ENCODE measurements around the gene S1PR4.

S1PR4 gene

DNA sequence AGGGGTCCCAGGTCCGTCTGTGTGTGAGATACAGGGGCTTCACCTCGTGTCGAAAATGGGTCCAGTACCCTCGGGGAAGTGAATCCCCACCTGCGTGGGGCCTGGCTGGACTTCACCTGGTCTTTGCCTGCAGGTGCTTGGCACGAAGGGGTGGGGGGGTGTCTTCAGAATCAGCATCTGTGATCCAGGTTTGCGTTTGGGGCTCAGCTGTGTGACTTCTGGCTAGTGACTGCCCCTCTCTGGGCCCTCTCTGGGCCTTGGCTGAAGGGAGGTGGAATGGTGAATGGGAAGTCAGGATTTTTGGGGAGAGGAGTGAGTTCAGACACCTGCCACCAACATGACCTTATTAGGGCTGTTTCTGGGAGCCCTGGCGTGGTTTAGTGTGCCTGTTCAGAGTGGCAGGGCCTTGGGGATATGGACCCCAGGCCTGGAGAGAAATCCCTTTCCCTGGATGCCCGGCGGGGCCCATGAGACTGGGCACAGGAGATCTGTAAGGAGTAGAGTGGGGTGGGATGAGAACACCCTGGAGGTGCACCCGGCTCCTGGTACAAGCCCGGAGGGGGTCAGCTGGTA lies 48.6 kb downstream of the S1PR4 start:
- TF ChIP-seq, protein P1, sequence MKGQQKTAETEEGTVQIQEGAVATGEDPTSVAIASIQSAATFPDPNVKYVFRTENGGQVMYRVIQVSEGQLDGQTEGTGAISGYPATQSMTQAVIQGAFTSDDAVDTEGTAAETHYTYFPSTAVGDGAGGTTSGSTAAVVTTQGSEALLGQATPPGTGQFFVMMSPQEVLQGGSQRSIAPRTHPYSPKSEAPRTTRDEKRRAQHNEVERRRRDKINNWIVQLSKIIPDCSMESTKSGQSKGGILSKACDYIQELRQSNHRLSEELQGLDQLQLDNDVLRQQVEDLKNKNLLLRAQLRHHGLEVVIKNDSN (IDR thresholded peaks at IDR 0.05), result no peak
- no peak for TF ChIP-seq YY1 (IDR thresholded peaks at IDR 0.05; ENCODE audit: low read depth)
- no peak for TF ChIP-seq CREB1 (IDR thresholded peaks at IDR 0.05; ENCODE audit: low read depth)
- TF ChIP-seq TEAD4 (IDR thresholded peaks at IDR 0.05), result no peak
- no peak for TF ChIP-seq EGR1 (IDR thresholded peaks at IDR 0.05)
- no peak for TF ChIP-seq EP300 (IDR thresholded peaks at IDR 0.05; ENCODE audit: borderline replicate concordance)
- TF ChIP-seq CEBPB (IDR thresholded peaks at IDR 0.05), result no peak
- TF ChIP-seq, protein P2, sequence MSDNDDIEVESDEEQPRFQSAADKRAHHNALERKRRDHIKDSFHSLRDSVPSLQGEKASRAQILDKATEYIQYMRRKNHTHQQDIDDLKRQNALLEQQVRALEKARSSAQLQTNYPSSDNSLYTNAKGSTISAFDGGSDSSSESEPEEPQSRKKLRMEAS (IDR thresholded peaks at IDR 0.05), result no peak
- TF ChIP-seq RAD21 (IDR thresholded peaks at IDR 0.05; ENCODE audit: low read depth), result no peak
- no peak for TF ChIP-seq ZBTB7A (IDR thresholded peaks at IDR 0.05; ENCODE audit: low read depth)
- no peak for TF ChIP-seq TCF12 (IDR thresholded peaks at IDR 0.05; ENCODE audit: low read depth)
- no peak for TF ChIP-seq NFIC (IDR thresholded peaks at IDR 0.05)

DNA sequence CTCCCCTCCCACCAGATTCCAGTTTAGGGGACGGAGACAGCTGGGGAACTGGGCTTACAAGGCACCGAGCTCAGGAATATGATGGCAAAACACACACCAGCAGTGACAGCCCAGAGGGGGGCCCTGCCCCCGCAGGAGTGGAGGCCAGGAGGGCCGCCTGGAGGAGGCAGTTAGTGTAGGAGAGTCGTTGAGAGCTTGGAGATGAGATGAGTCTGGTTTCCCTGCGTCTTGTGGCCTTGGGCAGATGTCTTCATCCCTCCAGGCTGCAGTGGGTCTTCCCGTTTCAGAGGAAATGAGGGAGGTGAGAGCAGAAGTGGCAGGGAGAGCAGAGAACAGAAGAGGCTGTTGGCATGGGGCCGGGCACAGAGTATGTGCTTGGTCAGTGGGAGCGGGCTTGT lies 50.8 kb downstream of the S1PR4 start:
- TF ChIP-seq RAD21 (IDR thresholded peaks at IDR 0.05; ENCODE audit: low read depth), result no peak

All from Ishikawa (cell line).